ENCODE results near the gene CEP85L. TPM values are rescaled to one million over a fixed set of nuclear protein-coding genes. Genes with fewer than 3 reads are reported as not detected.

Gene CEP85L
- total RNA-seq, 2 experiments from 2014 or later, result 9.6 to 12.0 TPM

- no TSS peak for BruUV-seq (replicated peaks)
- intact Hi-C loops (cut with micrococcal nuclease; ENCODE audit: unreplicated experiment), result no loop called here
- POLR2A ChIA-PET, result interaction anchor here (0.8 to 1.3 kb wide), 7 partner anchors 10 to 261 kb away, joined by 3 to 5 read pairs (median 4); no protein-coding TSS in a partner anchor
Measured at GRCh38 chr6:118635909-118636735, 15.3 kb downstream of the CEP85L start.

GRCh38 chr6:118632359-118632758 lies 19.0 kb downstream of the CEP85L start:
- Histone ChIP-seq H3K4me2 (ENCODE audit: low read length) (no peak overlapping the region), H4K20me1 (ENCODE audit: insufficient read depth, low read length) (no peaks in the 10 kb centered on the region), H2AFZ (ENCODE audit: low read length) (no peak overlapping the region), H3K9me2 (ENCODE audit: insufficient read depth, low read length) (no peaks in the 10 kb centered on the region), H3K4me3 (ENCODE audit: low read depth, low read length, poor library complexity, severe bottlenecking) (no peak overlapping the region), H3K4me1 (ENCODE audit: insufficient read depth, low read length, poor library complexity, severe bottlenecking) (no peaks in the 10 kb centered on the region), H3K36me3 (ENCODE audit: insufficient read depth, low read length) (no peaks in the 10 kb centered on the region), H3K27ac (ENCODE audit: low read depth, low read length, poor library complexity, severe bottlenecking) (no peak overlapping the region), H3K9me3 (ENCODE audit: low read length) (no peaks in the 10 kb centered on the region), H3K79me2 (ENCODE audit: insufficient read depth, low read depth, low read length) (no peaks in the 10 kb centered on the region)
- ChIA-PET POLR2A (interaction anchor here (1.0 kb wide), 1 partner anchor 60 kb away, joined by 3 read pairs; no protein-coding TSS in a partner anchor), CTCF (ENCODE audit: unreplicated experiment) (interaction anchor here (0.6 to 1.0 kb wide), 2 partner anchors 12 to 218 kb away, joined by 3 to 4 read pairs; no protein-coding TSS in a partner anchor)
- no peak for TF ChIP-seq CTCF (conservative IDR thresholded peaks at IDR 0.05; ENCODE audit: low read length)
- no peak for TF ChIP-seq EZH2phosphoT487 (IDR thresholded peaks at IDR 0.05; ENCODE audit: borderline replicate concordance, low read depth, low read length)
- no TSS peak for BruUV-seq (replicated peaks)
- no peak for DNase-seq (ENCODE audit: low spot score)
- intact Hi-C loops (cut with micrococcal nuclease; ENCODE audit: unreplicated experiment), result no loop called here

More at GRCh38 chr6:118635909-118636735, 15.3 kb downstream of the CEP85L start:
- H4K20me1 ChIP-seq (ENCODE audit: insufficient read depth, low read length), result no peaks in the 10 kb centered on the region
- H3K79me2 ChIP-seq (ENCODE audit: insufficient read depth, low read depth, low read length), result no peaks in the 10 kb centered on the region; the same call in 1 of the 2 replicates
- H3K9me3 ChIP-seq (ENCODE audit: low read length), result no peaks in the 10 kb centered on the region
- H3K9me2 ChIP-seq (ENCODE audit: insufficient read depth, low read length), result no peaks in the 10 kb centered on the region
- no peaks in the 10 kb centered on the region for H3K4me1 ChIP-seq (ENCODE audit: insufficient read depth, low read length, poor library complexity, severe bottlenecking)
- TF ChIP-seq EZH2phosphoT487 (IDR thresholded peaks at IDR 0.05; ENCODE audit: borderline replicate concordance, low read depth, low read length) (no peak), CTCF (conservative IDR thresholded peaks at IDR 0.05; ENCODE audit: low read length) (no peak)
- no peak overlapping the region for H3K4me3 ChIP-seq (ENCODE audit: low read depth, low read length, poor library complexity, severe bottlenecking)
- H3K36me3 ChIP-seq (ENCODE audit: insufficient read depth, low read length), result no peaks in the 10 kb centered on the region
- DNase-seq (ENCODE audit: low spot score), result no peak
- H3K4me2 ChIP-seq (ENCODE audit: low read length), result no peak overlapping the region
- H3K27ac ChIP-seq (ENCODE audit: low read depth, low read length, poor library complexity, severe bottlenecking), result no peak overlapping the region
- H2AFZ ChIP-seq (ENCODE audit: low read length), result no peak overlapping the region
- CTCF ChIA-PET (ENCODE audit: unreplicated experiment), result no interaction called here

DNA sequence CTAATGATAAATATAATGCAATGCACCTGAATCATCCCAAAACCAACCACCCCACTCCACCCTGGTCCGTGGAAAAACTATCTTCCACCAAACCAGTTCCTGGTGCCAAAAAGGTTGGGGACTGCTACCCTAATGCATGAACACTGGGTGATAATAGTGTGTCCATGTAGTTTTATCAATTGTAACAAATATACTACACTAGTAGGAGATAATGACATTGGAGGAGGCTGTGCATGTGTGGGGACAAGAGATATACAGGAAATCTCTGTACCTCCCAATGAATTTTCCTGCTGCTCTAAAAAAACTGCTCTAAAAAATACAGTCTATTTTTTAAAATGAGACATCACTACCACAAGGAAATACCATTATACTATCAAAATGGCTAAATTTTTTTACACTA lies 20.5 kb downstream of the CEP85L start:
- TF ChIP-seq EZH2phosphoT487 (IDR thresholded peaks at IDR 0.05; ENCODE audit: borderline replicate concordance, low read depth, low read length), result no peak
- TF ChIP-seq CTCF (conservative IDR thresholded peaks at IDR 0.05; ENCODE audit: low read length), result no peak
- DNase-seq (ENCODE audit: low spot score), result no peak
- Histone ChIP-seq H3K9me3 (ENCODE audit: low read length) (no peaks in the 10 kb centered on the region; the same call in 1 of the 2 replicates), H4K20me1 (ENCODE audit: insufficient read depth, low read length) (no peaks in the 10 kb centered on the region), H2AFZ (ENCODE audit: low read length) (no peak overlapping the region), H3K4me2 (ENCODE audit: low read length) (no peak overlapping the region), H3K36me3 (ENCODE audit: insufficient read depth, low read length) (no peaks in the 10 kb centered on the region), H3K9me2 (ENCODE audit: insufficient read depth, low read length) (no peaks in the 10 kb centered on the region), H3K4me1 (ENCODE audit: insufficient read depth, low read length, poor library complexity, severe bottlenecking) (no peaks in the 10 kb centered on the region), H3K27ac (ENCODE audit: low read depth, low read length, poor library complexity, severe bottlenecking) (no peak overlapping the region), H3K79me2 (ENCODE audit: insufficient read depth, low read depth, low read length) (no peaks in the 10 kb centered on the region), H3K4me3 (ENCODE audit: low read depth, low read length, poor library complexity, severe bottlenecking) (no peak overlapping the region)
- BruUV-seq (replicated peaks), result no TSS peak
- intact Hi-C loops (cut with micrococcal nuclease; ENCODE audit: unreplicated experiment), result no loop called here
- POLR2A ChIA-PET, result no interaction called here
- CTCF ChIA-PET (ENCODE audit: unreplicated experiment), result no interaction called here

Measured in OCI-LY7 (cell line).